Uterus (tissue), 2 donors: Measurements from ENCODE around the gene GABARAP.

Experiments used
- POLR2A ChIP-seq, 2 donors: fragments of 450-650 bp; IDR thresholded peaks; one replicate each; pipeline ENCODE4 v1.6.1; 2016; ENCODE audit warnings: antibody characterized with exemption in 2 of 2, mild to moderate bottlenecking in 1 of 2, moderate library complexity in 1 of 2
- TF ChIP-seq, protein P1 (sequence below), 4 experiments: fragments of 200-600 bp in 2 of 4; fragments of 450-650 bp in 2 of 4; sonication (generic) in 2 of 4; IDR thresholded peaks; one replicate each; pipeline ENCODE4 v1.5.1; 2016 to 2019; ENCODE audit warnings: antibody characterized with exemption in 4 of 4, mild to moderate bottlenecking in 2 of 4, moderate library complexity in 1 of 4

DNA sequence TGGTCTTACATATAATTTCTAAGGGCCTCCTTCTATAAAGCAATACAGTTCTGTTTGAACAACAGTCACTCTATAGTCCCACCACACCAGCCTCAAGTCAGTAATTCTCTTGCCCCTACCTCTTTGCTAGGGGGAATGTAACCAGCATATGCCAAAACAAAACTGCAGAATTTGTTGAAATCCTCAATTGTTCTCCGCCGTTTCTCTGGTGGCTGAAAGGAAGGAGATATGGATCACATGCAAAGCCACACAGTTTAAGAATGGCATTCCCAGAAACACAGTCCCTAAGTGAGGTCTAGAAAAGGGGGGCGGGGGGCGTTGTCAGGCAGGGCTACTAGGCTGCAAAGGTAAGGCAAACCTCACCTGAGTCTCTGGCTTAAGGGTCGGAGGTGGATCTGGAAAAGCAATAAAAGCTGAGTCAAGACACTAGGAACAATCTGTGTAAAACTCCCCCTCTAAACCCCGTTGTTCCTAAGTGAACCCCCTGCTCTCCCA, 4.9 kb downstream of the GABARAP start:
- TF ChIP-seq, protein P1, sequence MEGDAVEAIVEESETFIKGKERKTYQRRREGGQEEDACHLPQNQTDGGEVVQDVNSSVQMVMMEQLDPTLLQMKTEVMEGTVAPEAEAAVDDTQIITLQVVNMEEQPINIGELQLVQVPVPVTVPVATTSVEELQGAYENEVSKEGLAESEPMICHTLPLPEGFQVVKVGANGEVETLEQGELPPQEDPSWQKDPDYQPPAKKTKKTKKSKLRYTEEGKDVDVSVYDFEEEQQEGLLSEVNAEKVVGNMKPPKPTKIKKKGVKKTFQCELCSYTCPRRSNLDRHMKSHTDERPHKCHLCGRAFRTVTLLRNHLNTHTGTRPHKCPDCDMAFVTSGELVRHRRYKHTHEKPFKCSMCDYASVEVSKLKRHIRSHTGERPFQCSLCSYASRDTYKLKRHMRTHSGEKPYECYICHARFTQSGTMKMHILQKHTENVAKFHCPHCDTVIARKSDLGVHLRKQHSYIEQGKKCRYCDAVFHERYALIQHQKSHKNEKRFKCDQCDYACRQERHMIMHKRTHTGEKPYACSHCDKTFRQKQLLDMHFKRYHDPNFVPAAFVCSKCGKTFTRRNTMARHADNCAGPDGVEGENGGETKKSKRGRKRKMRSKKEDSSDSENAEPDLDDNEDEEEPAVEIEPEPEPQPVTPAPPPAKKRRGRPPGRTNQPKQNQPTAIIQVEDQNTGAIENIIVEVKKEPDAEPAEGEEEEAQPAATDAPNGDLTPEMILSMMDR (IDR thresholded peaks at IDR 0.05), result no peak
- no peak for TF ChIP-seq POLR2A (IDR thresholded peaks at IDR 0.05)
